ENCODE measurements around the gene ATP10A.

Gene ATP10A

GRCh38 chr15:25795712-25796111 is 67.4 kb downstream of the ATP10A start:
- Histone ChIP-seq H3K9me2 (ENCODE audit: low read depth, low read length) (no peaks in the 10 kb centered on the region), H2AFZ (ENCODE audit: low read length) (no peak overlapping the region), H3K4me3 (ENCODE audit: low read depth, low read length, poor library complexity, severe bottlenecking) (no peak overlapping the region), H3K36me3 (ENCODE audit: insufficient read depth, low read length) (no peaks in the 10 kb centered on the region), H3K79me2 (ENCODE audit: insufficient read depth, low read length) (no peaks in the 10 kb centered on the region), H3K9ac (ENCODE audit: low read length) (no peak overlapping the region), H3K27ac (ENCODE audit: low read depth, low read length, poor library complexity, severe bottlenecking) (no peak overlapping the region), H3K4me2 (ENCODE audit: low read length) (no peak overlapping the region), H3K9me3 (ENCODE audit: low read length) (no peaks in the 10 kb centered on the region), H4K20me1 (ENCODE audit: insufficient read depth, low read length) (no peaks in the 10 kb centered on the region), H3F3A (ENCODE audit: insufficient read depth, low read length) (no peaks in the 10 kb centered on the region), H3K27me3 (ENCODE audit: insufficient read depth, low read length) (no peaks in the 10 kb centered on the region), H3K4me1 (ENCODE audit: insufficient read depth, low read length, severe bottlenecking) (no peaks in the 10 kb centered on the region)
- TF ChIP-seq CTCF (IDR thresholded peaks at IDR 0.05; ENCODE audit: low read length) (no peak), EZH2 (IDR thresholded peaks at IDR 0.05; ENCODE audit: borderline replicate concordance, low read length) (no peak)

- Histone ChIP-seq H4K20me1 (ENCODE audit: insufficient read depth, low read length) (no peaks in the 10 kb centered on the region), H3K9me3 (ENCODE audit: low read length) (no peaks in the 10 kb centered on the region), H3K4me3 (ENCODE audit: low read depth, low read length, poor library complexity, severe bottlenecking) (no peak overlapping the region), H3K4me1 (ENCODE audit: insufficient read depth, low read length, severe bottlenecking) (no peaks in the 10 kb centered on the region), H3K36me3 (ENCODE audit: insufficient read depth, low read length) (no peaks in the 10 kb centered on the region), H3K4me2 (ENCODE audit: low read length) (no peak overlapping the region), H2AFZ (ENCODE audit: low read length) (no peak overlapping the region), H3F3A (ENCODE audit: insufficient read depth, low read length) (no peaks in the 10 kb centered on the region), H3K9ac (ENCODE audit: low read length) (no peak overlapping the region), H3K79me2 (ENCODE audit: insufficient read depth, low read length) (no peaks in the 10 kb centered on the region), H3K9me2 (ENCODE audit: low read depth, low read length) (no peaks in the 10 kb centered on the region), H3K27ac (ENCODE audit: low read depth, low read length, poor library complexity, severe bottlenecking) (no peak overlapping the region), H3K27me3 (ENCODE audit: insufficient read depth, low read length) (no peaks in the 10 kb centered on the region)
- TF ChIP-seq CTCF (IDR thresholded peaks at IDR 0.05; ENCODE audit: low read length) = no peak
- TF ChIP-seq EZH2 (IDR thresholded peaks at IDR 0.05; ENCODE audit: borderline replicate concordance, low read length) = no peak
Observed at GRCh38 chr15:25795061-25795460, 68.1 kb downstream of the ATP10A start.

GRCh38 chr15:25793354-25794050 is 69.6 kb downstream of the ATP10A start:
- TF ChIP-seq CTCF (IDR thresholded peaks at IDR 0.05; ENCODE audit: low read length) (no peak), EZH2 (IDR thresholded peaks at IDR 0.05; ENCODE audit: borderline replicate concordance, low read length) (no peak)
- H3K4me2 ChIP-seq (ENCODE audit: low read length) = no peak overlapping the region
- H3K79me2 ChIP-seq (ENCODE audit: insufficient read depth, low read length) = no peaks in the 10 kb centered on the region
- H4K20me1 ChIP-seq (ENCODE audit: insufficient read depth, low read length) = no peaks in the 10 kb centered on the region
- H3K4me3 ChIP-seq (ENCODE audit: low read depth, low read length, poor library complexity, severe bottlenecking) = no peak overlapping the region
- H3K4me1 ChIP-seq (ENCODE audit: insufficient read depth, low read length, severe bottlenecking) = no peaks in the 10 kb centered on the region
- no peak overlapping the region for H3K27ac ChIP-seq (ENCODE audit: low read depth, low read length, poor library complexity, severe bottlenecking)
- no peaks in the 10 kb centered on the region for H3K36me3 ChIP-seq (ENCODE audit: insufficient read depth, low read length)
- no peaks in the 10 kb centered on the region for H3F3A ChIP-seq (ENCODE audit: insufficient read depth, low read length)
- no peak overlapping the region for H3K9ac ChIP-seq (ENCODE audit: low read length)
- no peak overlapping the region for H2AFZ ChIP-seq (ENCODE audit: low read length)
- H3K9me2 ChIP-seq (ENCODE audit: low read depth, low read length) = no peaks in the 10 kb centered on the region
- no peaks in the 10 kb centered on the region for H3K27me3 ChIP-seq (ENCODE audit: insufficient read depth, low read length)
- H3K9me3 ChIP-seq (ENCODE audit: low read length) = no peaks in the 10 kb centered on the region
